Omental fat pad (tissue), 4 donors: Measurements from ENCODE around the gene LCLAT1. TPM values are rescaled to one million over a fixed set of nuclear protein-coding genes. Genes with fewer than 3 reads are reported as not detected.
"Not testable (repeated sequence)": the region's sequence is repeated elsewhere in the genome, so short reads cannot be mapped to it uniquely, and the experiment has no call there.

ENCODE experiments used
- ATAC-seq: fragments of 150-250 bp; one replicate; pipeline ENCODE4 v1.9.1; 2016; ENCODE audit warnings: mild to moderate bottlenecking, moderate library complexity; ENCODE audit not compliant: low FRiP score
- DNase-seq: peaks from one replicate; pipeline ENCODE4 v3.0.0-alpha.2; 2019; ENCODE audit warnings: low spot score
- total RNA-seq, 4 donors: library from RNA; depleted of rRNA; stranded (reverse); fragments of >200 nt; gene quantifications; one replicate each; pipeline ENCODE4 v1.1.0, GENCODE V29; 2016
- TF ChIP-seq, protein P1 (sequence below), 3 donors: fragments of 450-650 bp; IDR thresholded peaks; one replicate each; pipeline ENCODE4 v1.5.1; 2016 to 2017; ENCODE audit warnings: antibody characterized with exemption in 3 of 3, mild to moderate bottlenecking in 3 of 3, moderate library complexity in 2 of 3

Gene LCLAT1
- total RNA-seq, 4 donors from 2014 or later = 6.7 to 10.9 (median 8.7) TPM

DNA sequence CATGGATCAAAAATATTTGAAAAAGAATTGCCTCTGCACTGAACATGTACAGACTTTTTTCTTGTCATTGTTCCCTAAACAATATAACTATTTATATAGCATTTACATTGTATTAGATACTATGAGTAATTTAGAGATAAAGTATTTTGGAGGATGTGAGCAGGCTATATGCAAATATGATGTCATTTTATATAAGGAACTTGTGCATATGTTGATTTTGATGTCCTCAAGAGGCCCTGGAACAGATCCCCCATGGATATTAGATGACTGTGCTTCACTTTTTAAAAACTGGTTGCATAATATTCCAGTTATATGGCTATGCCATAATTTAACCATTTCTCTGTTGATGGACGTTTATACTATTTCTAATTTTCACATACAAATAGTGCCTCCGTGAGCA, 16.5 kb downstream of the LCLAT1 start:
- DNase-seq = no peak
- ATAC-seq = no peak
- TF ChIP-seq, protein P1, sequence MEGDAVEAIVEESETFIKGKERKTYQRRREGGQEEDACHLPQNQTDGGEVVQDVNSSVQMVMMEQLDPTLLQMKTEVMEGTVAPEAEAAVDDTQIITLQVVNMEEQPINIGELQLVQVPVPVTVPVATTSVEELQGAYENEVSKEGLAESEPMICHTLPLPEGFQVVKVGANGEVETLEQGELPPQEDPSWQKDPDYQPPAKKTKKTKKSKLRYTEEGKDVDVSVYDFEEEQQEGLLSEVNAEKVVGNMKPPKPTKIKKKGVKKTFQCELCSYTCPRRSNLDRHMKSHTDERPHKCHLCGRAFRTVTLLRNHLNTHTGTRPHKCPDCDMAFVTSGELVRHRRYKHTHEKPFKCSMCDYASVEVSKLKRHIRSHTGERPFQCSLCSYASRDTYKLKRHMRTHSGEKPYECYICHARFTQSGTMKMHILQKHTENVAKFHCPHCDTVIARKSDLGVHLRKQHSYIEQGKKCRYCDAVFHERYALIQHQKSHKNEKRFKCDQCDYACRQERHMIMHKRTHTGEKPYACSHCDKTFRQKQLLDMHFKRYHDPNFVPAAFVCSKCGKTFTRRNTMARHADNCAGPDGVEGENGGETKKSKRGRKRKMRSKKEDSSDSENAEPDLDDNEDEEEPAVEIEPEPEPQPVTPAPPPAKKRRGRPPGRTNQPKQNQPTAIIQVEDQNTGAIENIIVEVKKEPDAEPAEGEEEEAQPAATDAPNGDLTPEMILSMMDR (IDR thresholded peaks at IDR 0.05) = no peak

- DNase-seq (no peak), ATAC-seq (no peak)
- TF ChIP-seq, protein P1 (IDR thresholded peaks at IDR 0.05) = no peak
Measured at GRCh38 chr2:30464544-30465170, 17.6 kb downstream of the LCLAT1 start.

DNA sequence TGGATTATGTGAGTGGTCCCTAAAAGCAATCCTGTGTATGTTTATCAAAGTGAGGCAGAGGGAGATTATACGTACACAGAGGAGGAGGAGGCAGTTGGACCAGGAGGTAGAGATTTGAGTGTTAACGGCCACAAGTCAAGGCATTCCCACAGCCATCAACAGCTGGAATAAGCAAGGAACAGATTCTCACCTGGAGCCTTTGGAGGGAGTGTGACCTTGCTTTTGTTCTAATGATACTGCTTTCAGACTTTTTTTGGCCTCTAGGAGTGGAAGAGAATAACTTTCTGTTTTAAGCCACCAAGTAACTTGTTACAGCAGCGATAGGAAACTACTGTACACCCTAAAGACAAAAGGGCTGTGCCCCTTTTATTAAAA, 18.1 kb downstream of the LCLAT1 start:
- TF ChIP-seq, protein P1 (IDR thresholded peaks at IDR 0.05) = no peak
- DNase-seq (no peak), ATAC-seq (no peak)

GRCh38 chr2:30466216-30466615, 19.2 kb downstream of the LCLAT1 start:
- TF ChIP-seq, protein P1 (IDR thresholded peaks at IDR 0.05) = no peak
- ATAC-seq (no peak), DNase-seq (no peak)

DNA sequence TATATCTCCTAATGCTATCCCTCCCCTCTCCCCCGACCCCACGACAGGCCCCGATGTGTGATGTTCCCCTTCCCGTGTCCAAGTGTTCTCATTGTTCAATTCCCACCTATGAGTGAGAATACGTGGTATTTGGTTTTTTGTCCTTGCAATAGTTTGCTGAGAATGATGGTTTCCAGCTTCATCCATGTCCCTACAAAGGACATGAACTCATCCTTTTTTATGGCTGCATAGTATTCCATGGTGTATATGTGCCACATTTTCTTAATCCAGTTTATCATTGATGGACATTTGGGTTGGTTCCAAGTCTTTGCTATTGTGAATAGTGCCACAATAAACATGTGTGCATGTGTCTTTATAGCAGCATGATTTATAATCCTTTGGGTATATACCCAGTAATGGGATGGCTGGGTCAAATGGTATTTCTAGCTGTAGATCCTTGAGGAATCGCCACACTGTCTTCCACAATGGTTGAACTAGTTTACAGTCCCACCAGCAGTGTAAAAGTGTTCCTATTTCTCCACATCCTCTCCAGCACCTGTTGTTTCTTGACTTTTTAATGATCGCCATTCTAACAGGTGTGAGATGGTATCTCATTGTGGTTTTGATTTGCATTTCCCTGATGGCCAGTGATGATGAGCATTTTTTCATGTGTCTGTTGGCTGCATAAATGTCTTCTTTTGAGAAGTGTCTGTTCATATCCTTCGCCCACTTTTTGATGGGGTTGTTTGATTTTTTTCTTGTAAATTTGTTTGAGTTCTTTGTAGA, 20.2 kb downstream of the LCLAT1 start:
- DNase-seq, ATAC-seq: not testable (repeated sequence)

- ATAC-seq (no peak), DNase-seq (no peak)
- TF ChIP-seq, protein P1 (IDR thresholded peaks at IDR 0.05) = no peak
Measured at GRCh38 chr2:30470426-30470825, 23.4 kb downstream of the LCLAT1 start.

DNA sequence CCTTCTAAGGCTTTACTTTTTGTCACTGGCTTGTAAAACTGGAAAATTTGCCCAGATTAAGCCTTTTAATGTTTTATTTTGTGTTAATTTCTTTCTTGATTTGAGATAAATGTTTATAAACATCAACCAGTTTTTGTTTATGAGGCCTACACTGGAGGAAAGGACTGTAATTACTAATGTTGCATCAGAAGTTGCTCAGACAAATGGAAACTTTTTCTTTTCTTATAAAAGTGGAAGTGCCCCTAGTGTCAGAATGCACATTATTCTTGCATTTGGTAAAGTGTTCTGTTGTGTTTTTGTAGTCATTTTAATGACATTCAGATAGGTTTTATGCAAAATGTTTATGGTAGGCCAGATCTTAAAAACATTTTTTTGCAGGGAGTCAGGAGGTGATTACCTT, 25.3 kb downstream of the LCLAT1 start:
- TF ChIP-seq, protein P1 (IDR thresholded peaks at IDR 0.05) = no peak
- DNase-seq (no peak), ATAC-seq (no peak)
